Neuronal stem cell (in vitro differentiated cells): ENCODE data around the gene SERPINA10.
"Not testable (repeated sequence)": the region's sequence is repeated elsewhere in the genome, so short reads cannot be mapped to it uniquely, and the experiment has no call there.

Experiments
- DNase-seq: peaks from one replicate; pipeline ENCODE4 v3.0.0-alpha.2; 2013; ENCODE audit warnings: low spot score
- H2AFZ ChIP-seq: one replicate; pipeline ENCODE4 v1.6.1; 2013; ENCODE audit warnings: mild to moderate bottlenecking, low read length, inconsistent platforms
- H2AK5ac ChIP-seq: 2 replicates; pipeline ENCODE4 v1.6.1; 2013; ENCODE audit warnings: low read depth, mild to moderate bottlenecking, inconsistent platforms, low read length, moderate library complexity, mixed read lengths
- H2BK120ac ChIP-seq: 2 replicates; pipeline ENCODE4 v1.6.1; 2013; ENCODE audit warnings: low read depth, mild to moderate bottlenecking, inconsistent platforms, low read length, moderate library complexity, mixed read lengths
- H2BK12ac ChIP-seq: one replicate; pipeline ENCODE4 v1.6.1; 2013; ENCODE audit warnings: low read length, inconsistent platforms
- H2BK15ac ChIP-seq: 2 replicates; pipeline ENCODE4 v1.6.1; 2013; ENCODE audit warnings: mild to moderate bottlenecking, low read length, inconsistent platforms, mixed read lengths
- H2BK5ac ChIP-seq: one replicate; pipeline ENCODE4 v1.6.1; 2013; ENCODE audit warnings: inconsistent platforms, mild to moderate bottlenecking, low read length, moderate library complexity
- H3K14ac ChIP-seq: one replicate; pipeline ENCODE4 v1.6.1; 2013; ENCODE audit warnings: low read length, inconsistent platforms
- H3K18ac ChIP-seq: 2 replicates; pipeline ENCODE4 v1.6.1; 2013; ENCODE audit warnings: low read length, inconsistent platforms
- H3K23ac ChIP-seq: 2 replicates; pipeline ENCODE4 v1.6.1; 2013; ENCODE audit warnings: low read depth, mild to moderate bottlenecking, mixed read lengths, low read length, inconsistent platforms; ENCODE audit not compliant: poor library complexity
- H3K27ac ChIP-seq: replicated peaks from 3 replicates; pipeline ENCODE4 v1.5.1; 2013; ENCODE audit warnings: low read length, inconsistent platforms
- H3K27me3 ChIP-seq, 3 experiments: 2 replicates each; pipeline ENCODE4 v1.6.1; 2013; ENCODE audit warnings: low read length in 3 of 3, mild to moderate bottlenecking in 2 of 3, inconsistent platforms in 1 of 3, low read depth in 1 of 3, mixed read lengths in 1 of 3, moderate library complexity in 1 of 3; ENCODE audit not compliant: control insufficient read depth in 3 of 3, insufficient read depth in 3 of 3
- H3K36me3 ChIP-seq, 2 donors: replicated peaks in 1 of 2; 2 replicates each; pipeline ENCODE4 v1.6.1; 2013; ENCODE audit warnings: low read length in 2 of 2; ENCODE audit not compliant: control insufficient read depth in 2 of 2, insufficient read depth in 2 of 2
- H3K4ac ChIP-seq: 2 replicates; pipeline ENCODE4 v1.6.1; 2013; ENCODE audit warnings: inconsistent platforms, mild to moderate bottlenecking, low read length, moderate library complexity
- H3K4me1 ChIP-seq, 2 donors: 1 replicate in 1 of 2; 2 replicates in 1 of 2; pipeline ENCODE4 v1.6.1; 2013; ENCODE audit warnings: low read length in 2 of 2, low read depth in 1 of 2; ENCODE audit not compliant: control insufficient read depth in 2 of 2, insufficient read depth in 1 of 2
- H3K4me2 ChIP-seq: one replicate; pipeline ENCODE4 v1.6.1; 2013; ENCODE audit warnings: mild to moderate bottlenecking, low read length, inconsistent platforms; ENCODE audit not compliant: insufficient read depth, poor library complexity, severe bottlenecking
- H3K4me3 ChIP-seq, 2 donors: 2 replicates each; pipeline ENCODE4 v1.5.1; 2013; ENCODE audit warnings: low read length in 2 of 2, mild to moderate bottlenecking in 2 of 2, inconsistent platforms in 1 of 2, moderate library complexity in 1 of 2
- H3K79me1 ChIP-seq: one replicate; pipeline ENCODE4 v1.6.1; 2013; ENCODE audit warnings: low read depth, mild to moderate bottlenecking, inconsistent platforms, low read length, moderate library complexity
- H3K9ac ChIP-seq: one replicate; pipeline ENCODE4 v1.6.1; 2013; ENCODE audit warnings: mild to moderate bottlenecking, low read depth, low read length, inconsistent platforms; ENCODE audit not compliant: poor library complexity
- H3K9me3 ChIP-seq, 2 donors: replicated peaks in 1 of 2; 2 replicates each; pipeline versions ENCODE3 to v1.6.1; 2013; ENCODE audit warnings: low read length in 2 of 2, mild to moderate bottlenecking in 2 of 2, inconsistent platforms in 1 of 2, low read depth in 1 of 2, mixed read lengths in 1 of 2, moderate library complexity in 1 of 2; ENCODE audit not compliant: control insufficient read depth in 2 of 2, insufficient read depth in 1 of 2
- H4K8ac ChIP-seq: one replicate; pipeline ENCODE4 v1.6.1; 2013; ENCODE audit warnings: low read depth, mild to moderate bottlenecking, inconsistent platforms, low read length, moderate library complexity
- H4K91ac ChIP-seq: one replicate; pipeline ENCODE4 v1.6.1; 2013; ENCODE audit warnings: low read length, low read depth, mild to moderate bottlenecking, inconsistent platforms; ENCODE audit not compliant: poor library complexity
- WGBS, 2 donors: extraction: QIAGEN DNeasy Blood & Tissue Kit; methylation state at CpG; one replicate each; pipeline ENCODE4 v1.1.7; 2013; ENCODE audit warnings: missing lambda C conversion rate in 2 of 2, mixed read lengths in 1 of 2; ENCODE audit not compliant: insufficient read length in 2 of 2, insufficient replicate concordance in 1 of 2; ENCODE audit errors: extremely low coverage in 2 of 2; 5-methylcytosine and 5-hydroxymethylcytosine counted together

SERPINA10 gene

GRCh38 chr14:94268582-94268981 lies 24.5 kb downstream of the SERPINA10 start:
- not testable (repeated sequence) for H3K36me3 ChIP-seq, DNase-seq, H3K18ac ChIP-seq, H3K79me1 ChIP-seq, H3K27ac ChIP-seq, H3K9me3 ChIP-seq, H3K14ac ChIP-seq, H3K4me2 ChIP-seq, H2AFZ ChIP-seq, H2BK120ac ChIP-seq, H2BK15ac ChIP-seq, H3K4ac ChIP-seq, H2BK12ac ChIP-seq, H3K4me3 ChIP-seq, H2AK5ac ChIP-seq, H3K23ac ChIP-seq, H4K8ac ChIP-seq, H2BK5ac ChIP-seq, H3K9ac ChIP-seq, H4K91ac ChIP-seq, H3K27me3 ChIP-seq, H3K4me1 ChIP-seq
- no CpG with 5 or more reads among the region's 7 CpGs for WGBS, 2 donors

GRCh38 chr14:94267352-94267751 lies 25.7 kb downstream of the SERPINA10 start:
- Histone ChIP-seq H2AK5ac (no peak overlapping the region), H4K8ac (no peak overlapping the region), H2BK120ac (no peak overlapping the region), H3K79me1 (no peaks in the 10 kb centered on the region), H2AFZ (no peak overlapping the region), H3K36me3 (no peaks in the 10 kb centered on the region), H3K4me1 (no peaks in the 10 kb centered on the region), H3K9ac (no peak overlapping the region), H3K27me3 (no peaks in the 10 kb centered on the region), H3K14ac (no peak overlapping the region), H4K91ac (no peak overlapping the region), H2BK12ac (no peak overlapping the region), H3K4me2 (no peak overlapping the region), H3K9me3 (peaks cover 0 to 11% of the 10 kb centered on the region in 2 donors), H2BK5ac (no peak overlapping the region), H2BK15ac (no peak overlapping the region), H3K27ac (no peak overlapping the region), H3K4me3 (no peak overlapping the region), H3K23ac (no peak overlapping the region), H3K18ac (no peak overlapping the region), H3K4ac (no peak overlapping the region)
- DNase-seq: no peak
- WGBS, 2 donors: no CpG with 5 or more reads among the region's 1 CpG

GRCh38 chr14:94264195-94264594 lies 28.9 kb downstream of the SERPINA10 start:
- not testable (repeated sequence) for H4K91ac ChIP-seq, DNase-seq, H4K8ac ChIP-seq, H3K27me3 ChIP-seq, H3K4ac ChIP-seq, H3K18ac ChIP-seq, H3K4me1 ChIP-seq, H2AFZ ChIP-seq, H3K4me2 ChIP-seq, H2BK120ac ChIP-seq, H3K23ac ChIP-seq, H2BK5ac ChIP-seq, H2BK15ac ChIP-seq, H3K9ac ChIP-seq, H3K14ac ChIP-seq, H3K36me3 ChIP-seq, H2AK5ac ChIP-seq, H3K27ac ChIP-seq, H3K4me3 ChIP-seq, H2BK12ac ChIP-seq, H3K79me1 ChIP-seq
- peaks cover 0 to 18% of the 10 kb centered on the region in 2 donors for H3K9me3 ChIP-seq
- no CpG with 5 or more reads among the region's 3 CpGs for whole genome bisulfite sequencing, 2 donors

GRCh38 chr14:94244182-94244581 lies 48.9 kb downstream of the SERPINA10 start:
- Histone ChIP-seq H2AK5ac (no peak overlapping the region), H3K27ac (no peak overlapping the region), H2AFZ (peak overlapping the region; percentile 51), H2BK5ac (no peak overlapping the region), H3K18ac (no peak overlapping the region), H3K4me1 (peaks cover 0 to 3% of the 10 kb centered on the region in 2 donors), H2BK15ac (no peak overlapping the region), H3K4me2 (no peak overlapping the region), H4K91ac (no peak overlapping the region), H3K79me1 (no peaks in the 10 kb centered on the region), H3K4me3 (no peak overlapping the region), H3K27me3 (no peaks in the 10 kb centered on the region), H4K8ac (no peak overlapping the region), H3K9me3 (no peaks in the 10 kb centered on the region), H2BK12ac (no peak overlapping the region), H3K4ac (no peak overlapping the region), H3K9ac (no peak overlapping the region), H2BK120ac (no peak overlapping the region), H3K23ac (no peak overlapping the region), H3K36me3 (peaks cover 3 to 5% of the 10 kb centered on the region in 2 donors), H3K14ac (no peak overlapping the region)
- whole genome bisulfite sequencing, 2 donors: no CpG with 5 or more reads among the region's 2 CpGs
- no peak for DNase-seq
